ENCODE measurements around the gene LITAF. TPM values are rescaled to one million over a fixed set of nuclear protein-coding genes. Genes with fewer than 3 reads are reported as not detected.

LITAF gene
- polyA plus RNA-seq, 1 donor from 2014 or later = 0.31 TPM

DNA sequence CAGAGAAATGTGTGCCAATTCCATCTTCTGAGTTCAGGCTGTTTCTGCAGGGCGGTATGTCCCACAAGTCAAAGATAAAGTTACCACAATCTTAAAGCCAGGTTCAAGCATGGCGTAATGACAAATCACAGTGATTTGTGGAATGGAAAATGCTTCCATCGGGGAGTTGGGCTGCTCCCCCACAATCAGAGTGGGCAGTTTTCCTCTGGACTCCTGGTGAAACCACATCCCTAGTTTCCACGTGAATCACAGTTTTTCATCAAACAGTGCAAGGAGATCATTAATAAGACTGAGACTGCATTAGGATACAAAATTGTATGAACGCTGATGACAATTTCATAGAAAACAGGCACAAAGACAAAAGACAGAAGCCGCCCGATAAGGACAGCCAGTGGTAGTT is 3.6 kb downstream of the LITAF start:
- Histone ChIP-seq H2AFZ (ENCODE audit: low read depth, low read length) (no peak overlapping the region), H4K20me1 (ENCODE audit: insufficient read depth) (no peaks in the 10 kb centered on the region), H3K4me3 (ENCODE audit: low read length) (no peak overlapping the region), H3K27ac (ENCODE audit: low read length) (no peak overlapping the region), H3K9me3 (ENCODE audit: low read length) (no peaks in the 10 kb centered on the region), H3F3A (ENCODE audit: insufficient read depth, low read length, poor library complexity, severe bottlenecking) (no peaks in the 10 kb centered on the region), H3K79me2 (replicated peaks; ENCODE audit: insufficient read depth, low read length) (no peaks in the 10 kb centered on the region), H3K9ac (ENCODE audit: low read length) (no peak overlapping the region), H3K27me3 (ENCODE audit: insufficient read depth, low read depth, low read length) (peaks cover 53% of the 10 kb centered on the region), H3K36me3 (ENCODE audit: insufficient read depth, low read length) (no peaks in the 10 kb centered on the region), H3K4me2 (ENCODE audit: low read length) (no peak overlapping the region), H3K9me2 (ENCODE audit: insufficient read depth, low read length) (no peaks in the 10 kb centered on the region)
- TF ChIP-seq, protein P1, sequence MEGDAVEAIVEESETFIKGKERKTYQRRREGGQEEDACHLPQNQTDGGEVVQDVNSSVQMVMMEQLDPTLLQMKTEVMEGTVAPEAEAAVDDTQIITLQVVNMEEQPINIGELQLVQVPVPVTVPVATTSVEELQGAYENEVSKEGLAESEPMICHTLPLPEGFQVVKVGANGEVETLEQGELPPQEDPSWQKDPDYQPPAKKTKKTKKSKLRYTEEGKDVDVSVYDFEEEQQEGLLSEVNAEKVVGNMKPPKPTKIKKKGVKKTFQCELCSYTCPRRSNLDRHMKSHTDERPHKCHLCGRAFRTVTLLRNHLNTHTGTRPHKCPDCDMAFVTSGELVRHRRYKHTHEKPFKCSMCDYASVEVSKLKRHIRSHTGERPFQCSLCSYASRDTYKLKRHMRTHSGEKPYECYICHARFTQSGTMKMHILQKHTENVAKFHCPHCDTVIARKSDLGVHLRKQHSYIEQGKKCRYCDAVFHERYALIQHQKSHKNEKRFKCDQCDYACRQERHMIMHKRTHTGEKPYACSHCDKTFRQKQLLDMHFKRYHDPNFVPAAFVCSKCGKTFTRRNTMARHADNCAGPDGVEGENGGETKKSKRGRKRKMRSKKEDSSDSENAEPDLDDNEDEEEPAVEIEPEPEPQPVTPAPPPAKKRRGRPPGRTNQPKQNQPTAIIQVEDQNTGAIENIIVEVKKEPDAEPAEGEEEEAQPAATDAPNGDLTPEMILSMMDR (IDR thresholded peaks at IDR 0.05; ENCODE audit: poor library complexity, severe bottlenecking) = no peak
- no peak for TF ChIP-seq TAF1 (IDR thresholded peaks at IDR 0.05; ENCODE audit: low read depth)
- TF ChIP-seq EZH2 (IDR thresholded peaks at IDR 0.05; ENCODE audit: borderline replicate concordance, insufficient read depth, low read length, poor library complexity, severe bottlenecking) = no peak
- TF ChIP-seq SMC3 (conservative IDR thresholded peaks at IDR 0.05; ENCODE audit: poor library complexity) = no peak
- TF ChIP-seq POLR2AphosphoS5 (IDR thresholded peaks at IDR 0.05) = no peak
- TF ChIP-seq EP300 (conservative IDR thresholded peaks at IDR 0.05; ENCODE audit: poor library complexity, severe bottlenecking) = no peak
- TF ChIP-seq RAD21 (conservative IDR thresholded peaks at IDR 0.05) = no peak
- TF ChIP-seq, protein P2, sequence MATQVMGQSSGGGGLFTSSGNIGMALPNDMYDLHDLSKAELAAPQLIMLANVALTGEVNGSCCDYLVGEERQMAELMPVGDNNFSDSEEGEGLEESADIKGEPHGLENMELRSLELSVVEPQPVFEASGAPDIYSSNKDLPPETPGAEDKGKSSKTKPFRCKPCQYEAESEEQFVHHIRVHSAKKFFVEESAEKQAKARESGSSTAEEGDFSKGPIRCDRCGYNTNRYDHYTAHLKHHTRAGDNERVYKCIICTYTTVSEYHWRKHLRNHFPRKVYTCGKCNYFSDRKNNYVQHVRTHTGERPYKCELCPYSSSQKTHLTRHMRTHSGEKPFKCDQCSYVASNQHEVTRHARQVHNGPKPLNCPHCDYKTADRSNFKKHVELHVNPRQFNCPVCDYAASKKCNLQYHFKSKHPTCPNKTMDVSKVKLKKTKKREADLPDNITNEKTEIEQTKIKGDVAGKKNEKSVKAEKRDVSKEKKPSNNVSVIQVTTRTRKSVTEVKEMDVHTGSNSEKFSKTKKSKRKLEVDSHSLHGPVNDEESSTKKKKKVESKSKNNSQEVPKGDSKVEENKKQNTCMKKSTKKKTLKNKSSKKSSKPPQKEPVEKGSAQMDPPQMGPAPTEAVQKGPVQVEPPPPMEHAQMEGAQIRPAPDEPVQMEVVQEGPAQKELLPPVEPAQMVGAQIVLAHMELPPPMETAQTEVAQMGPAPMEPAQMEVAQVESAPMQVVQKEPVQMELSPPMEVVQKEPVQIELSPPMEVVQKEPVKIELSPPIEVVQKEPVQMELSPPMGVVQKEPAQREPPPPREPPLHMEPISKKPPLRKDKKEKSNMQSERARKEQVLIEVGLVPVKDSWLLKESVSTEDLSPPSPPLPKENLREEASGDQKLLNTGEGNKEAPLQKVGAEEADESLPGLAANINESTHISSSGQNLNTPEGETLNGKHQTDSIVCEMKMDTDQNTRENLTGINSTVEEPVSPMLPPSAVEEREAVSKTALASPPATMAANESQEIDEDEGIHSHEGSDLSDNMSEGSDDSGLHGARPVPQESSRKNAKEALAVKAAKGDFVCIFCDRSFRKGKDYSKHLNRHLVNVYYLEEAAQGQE (IDR thresholded peaks at IDR 0.05; ENCODE audit: borderline replicate concordance) = no peak
- no peak for TF ChIP-seq MXI1 (conservative IDR thresholded peaks at IDR 0.05; ENCODE audit: poor library complexity, severe bottlenecking)

DNA sequence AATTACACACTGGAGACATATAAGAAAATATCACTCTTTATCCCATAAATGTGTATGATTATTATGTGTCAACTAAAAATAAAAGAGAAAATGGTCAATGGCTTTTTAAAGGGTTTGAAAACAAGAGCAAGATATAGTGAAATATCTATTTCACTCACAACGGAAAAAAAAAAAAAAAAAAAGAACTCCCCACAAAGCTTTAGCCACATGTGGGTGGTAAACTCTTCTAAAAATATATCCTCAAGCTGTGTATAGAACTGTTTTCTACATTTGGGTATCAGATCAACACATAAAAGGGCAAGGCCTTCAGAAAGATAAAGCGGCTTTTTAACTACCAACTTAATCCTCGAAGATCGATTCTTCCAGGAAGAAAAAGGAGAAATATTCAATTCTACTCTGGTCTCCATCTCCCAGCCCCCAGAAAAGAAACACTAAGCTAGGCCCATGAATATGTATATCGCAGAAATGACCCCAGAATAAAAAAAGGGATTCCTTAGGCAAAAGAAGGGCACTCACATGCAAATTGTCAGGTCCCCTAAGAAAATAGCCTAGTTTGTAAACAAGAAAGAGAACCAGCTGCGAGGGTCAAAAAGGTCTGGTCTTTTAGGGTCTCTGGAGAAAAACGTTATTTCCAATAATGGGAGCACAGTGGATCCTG is 4.4 kb downstream of the LITAF start:
- TF ChIP-seq EP300 (conservative IDR thresholded peaks at IDR 0.05; ENCODE audit: poor library complexity, severe bottlenecking) (no peak), MXI1 (conservative IDR thresholded peaks at IDR 0.05; ENCODE audit: poor library complexity, severe bottlenecking) (no peak), POLR2AphosphoS5 (IDR thresholded peaks at IDR 0.05) (no peak), SMC3 (conservative IDR thresholded peaks at IDR 0.05; ENCODE audit: poor library complexity) (no peak), RAD21 (conservative IDR thresholded peaks at IDR 0.05) (no peak), TAF1 (IDR thresholded peaks at IDR 0.05; ENCODE audit: low read depth) (no peak), EZH2 (IDR thresholded peaks at IDR 0.05; ENCODE audit: borderline replicate concordance, insufficient read depth, low read length, poor library complexity, severe bottlenecking) (no peak)
- TF ChIP-seq, protein P1 (IDR thresholded peaks at IDR 0.05; ENCODE audit: poor library complexity, severe bottlenecking) = no peak
- TF ChIP-seq, protein P2 (IDR thresholded peaks at IDR 0.05; ENCODE audit: borderline replicate concordance) = no peak
- Histone ChIP-seq H3K79me2 (replicated peaks; ENCODE audit: insufficient read depth, low read length) (no peaks in the 10 kb centered on the region), H3K9me3 (ENCODE audit: low read length) (no peaks in the 10 kb centered on the region), H3K27ac (ENCODE audit: low read length) (no peak overlapping the region), H2AFZ (ENCODE audit: low read depth, low read length) (no peak overlapping the region), H3F3A (ENCODE audit: insufficient read depth, low read length, poor library complexity, severe bottlenecking) (no peaks in the 10 kb centered on the region), H3K9me2 (ENCODE audit: insufficient read depth, low read length) (no peaks in the 10 kb centered on the region), H3K4me2 (ENCODE audit: low read length) (no peak overlapping the region), H3K9ac (ENCODE audit: low read length) (no peak overlapping the region), H3K4me3 (ENCODE audit: low read length) (no peak overlapping the region), H4K20me1 (ENCODE audit: insufficient read depth) (no peaks in the 10 kb centered on the region), H3K36me3 (ENCODE audit: insufficient read depth, low read length) (no peaks in the 10 kb centered on the region), H3K27me3 (ENCODE audit: insufficient read depth, low read depth, low read length) (peaks cover 45% of the 10 kb centered on the region)
